DOHH2 (cell line): ENCODE results near the gene HNRNPA1.

Source experiments
- EZH2phosphoT487 ChIP-seq: fragments of 200-600 bp; sonication (generic); IDR thresholded peaks from 2 replicates; pipeline ENCODE4 v1.6.1; 2017; ENCODE audit warnings: borderline replicate concordance, mild to moderate bottlenecking, antibody characterized with exemption, low read length, moderate library complexity, mixed read lengths
- TF ChIP-seq, protein P1 (sequence below): fragments of 200-600 bp; sonication (generic); IDR thresholded peaks from one replicate; pipeline ENCODE4 v1.5.1; 2014; ENCODE audit warnings: antibody characterized with exemption, mild to moderate bottlenecking, low read depth, low read length; ENCODE audit not compliant: poor library complexity, severe bottlenecking

DNA sequence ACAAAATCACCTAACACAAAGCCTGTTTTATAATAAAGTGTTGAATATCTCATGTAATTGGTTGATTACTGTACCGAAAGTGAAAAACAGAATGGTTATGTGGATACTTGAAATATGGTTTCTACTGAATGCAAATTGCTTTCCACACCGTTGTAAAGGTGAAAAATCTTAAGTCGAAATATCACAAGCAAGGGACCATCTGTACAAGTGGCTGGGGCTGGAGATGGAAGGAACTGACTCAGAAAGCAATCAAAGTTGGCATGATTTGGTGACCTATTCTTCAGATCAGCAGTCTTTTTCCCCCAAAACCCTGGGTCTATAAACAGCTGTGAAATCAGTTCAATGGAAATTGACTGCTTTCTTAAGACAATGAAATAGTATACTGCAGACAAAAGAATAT, 4.2 kb upstream of the HNRNPA1 start:
- no peak for TF ChIP-seq EZH2phosphoT487
- TF ChIP-seq, protein P1, sequence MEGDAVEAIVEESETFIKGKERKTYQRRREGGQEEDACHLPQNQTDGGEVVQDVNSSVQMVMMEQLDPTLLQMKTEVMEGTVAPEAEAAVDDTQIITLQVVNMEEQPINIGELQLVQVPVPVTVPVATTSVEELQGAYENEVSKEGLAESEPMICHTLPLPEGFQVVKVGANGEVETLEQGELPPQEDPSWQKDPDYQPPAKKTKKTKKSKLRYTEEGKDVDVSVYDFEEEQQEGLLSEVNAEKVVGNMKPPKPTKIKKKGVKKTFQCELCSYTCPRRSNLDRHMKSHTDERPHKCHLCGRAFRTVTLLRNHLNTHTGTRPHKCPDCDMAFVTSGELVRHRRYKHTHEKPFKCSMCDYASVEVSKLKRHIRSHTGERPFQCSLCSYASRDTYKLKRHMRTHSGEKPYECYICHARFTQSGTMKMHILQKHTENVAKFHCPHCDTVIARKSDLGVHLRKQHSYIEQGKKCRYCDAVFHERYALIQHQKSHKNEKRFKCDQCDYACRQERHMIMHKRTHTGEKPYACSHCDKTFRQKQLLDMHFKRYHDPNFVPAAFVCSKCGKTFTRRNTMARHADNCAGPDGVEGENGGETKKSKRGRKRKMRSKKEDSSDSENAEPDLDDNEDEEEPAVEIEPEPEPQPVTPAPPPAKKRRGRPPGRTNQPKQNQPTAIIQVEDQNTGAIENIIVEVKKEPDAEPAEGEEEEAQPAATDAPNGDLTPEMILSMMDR, result no peak
